KBM-7 (cell line): ENCODE measurements around the gene GPR160.
"Not testable (repeated sequence)": the region's sequence is repeated elsewhere in the genome, so short reads cannot be mapped to it uniquely, and the experiment has no call there.

Source experiments
- DNase-seq: peaks from one replicate; pipeline ENCODE4 v3.0.0-alpha.2; 2015
- in situ Hi-C: fragments of 300-500 bp; cut with MboI; formaldehyde crosslinking; loops from 2 replicates; pipeline ENCODE4 v1.14.3; 2020; ENCODE audit warnings: low sequenced_read_pairs, low pct_unique_long_range_greater_than_20kb, mixed read lengths

Gene GPR160

GRCh38 chr3:170096342-170096741 lies 58.5 kb downstream of the GPR160 start:
- DNase-seq, result no peak
- in situ Hi-C loops, result no loop called here

GRCh38 chr3:170098753-170099152 lies 61.0 kb downstream of the GPR160 start:
- DNase-seq, result no peak
- in situ Hi-C loops, result no loop called here

GRCh38 chr3:170100944-170101343 lies 63.1 kb downstream of the GPR160 start:
- DNase-seq, result no peak
- in situ Hi-C loops, result no loop called here

GRCh38 chr3:170102431-170102830 lies 64.6 kb downstream of the GPR160 start:
- DNase-seq, result no peak
- in situ Hi-C loops, result no loop called here

- in situ Hi-C loops, result no loop called here
- no peak for DNase-seq
Observed at GRCh38 chr3:170107941-170108340, 70.1 kb downstream of the GPR160 start.

- no peak for DNase-seq
- in situ Hi-C loops, result no loop called here
Observed at GRCh38 chr3:170108955-170109354, 71.2 kb downstream of the GPR160 start.

- in situ Hi-C loops, result no loop called here
- DNase-seq, result no peak
Observed at GRCh38 chr3:170109579-170110293, 71.9 kb downstream of the GPR160 start.

GRCh38 chr3:170111147-170111771 lies 73.5 kb downstream of the GPR160 start:
- DNase-seq, result no peak
- in situ Hi-C loops, result no loop called here

- in situ Hi-C loops, DNase-seq: not testable (repeated sequence)
Observed at GRCh38 chr3:170114165-170114564, 76.4 kb downstream of the GPR160 start.

GRCh38 chr3:170117134-170117533 lies 79.3 kb downstream of the GPR160 start:
- in situ Hi-C loops, result no loop called here
- DNase-seq, result peak; percentile 25

GRCh38 chr3:170128259-170128976 lies 90.6 kb downstream of the GPR160 start:
- in situ Hi-C loops, result no loop called here
- DNase-seq, result peak; percentile 93

GRCh38 chr3:170128977-170129431 lies 91.2 kb downstream of the GPR160 start:
- no peak for DNase-seq
- in situ Hi-C loops, result no loop called here

- in situ Hi-C loops, result no loop called here
- no peak for DNase-seq
Observed at GRCh38 chr3:170130532-170130931, 92.7 kb downstream of the GPR160 start.

- in situ Hi-C loops, result no loop called here
- peak; percentile 95 for DNase-seq
Observed at GRCh38 chr3:170132335-170132734, 94.5 kb downstream of the GPR160 start.
